Activated gamma-delta T cell treated with Interleukin-2 at 50 U/mL for 16 hours (primary cell): ENCODE results near the gene CCT6A.
A peak's percentile ranks its signal among the peaks of the same experiment; 100 is the strongest.
"Not testable (repeated sequence)": the region's sequence is repeated elsewhere in the genome, so short reads cannot be mapped to it uniquely, and the experiment has no call there.

Source experiments
- DNase-seq: peaks from one replicate; pipeline ENCODE4 v3.0.0-alpha.2; 2020

CCT6A gene

DNA sequence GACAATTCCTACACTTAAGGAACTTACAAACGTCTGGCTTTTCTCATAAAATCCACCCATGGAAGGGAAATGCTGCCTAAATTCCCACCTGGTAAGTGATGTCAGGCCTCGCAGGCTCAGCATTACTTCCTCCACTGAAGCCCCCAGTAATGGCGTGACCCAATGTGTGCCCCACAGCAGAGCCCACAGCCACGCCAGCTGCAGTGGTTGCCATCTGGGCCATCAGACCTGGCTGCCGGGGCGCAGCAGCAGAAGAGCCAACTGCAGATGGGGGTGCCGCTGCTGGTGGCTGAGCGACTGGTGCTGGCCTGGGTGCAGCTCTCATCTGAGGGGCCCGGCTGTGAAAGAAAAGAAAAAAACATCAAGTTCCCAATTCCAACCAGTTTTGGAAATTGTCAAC lies 52.6 kb downstream of the CCT6A start:
- DNase-seq, result not testable (repeated sequence)

DNA sequence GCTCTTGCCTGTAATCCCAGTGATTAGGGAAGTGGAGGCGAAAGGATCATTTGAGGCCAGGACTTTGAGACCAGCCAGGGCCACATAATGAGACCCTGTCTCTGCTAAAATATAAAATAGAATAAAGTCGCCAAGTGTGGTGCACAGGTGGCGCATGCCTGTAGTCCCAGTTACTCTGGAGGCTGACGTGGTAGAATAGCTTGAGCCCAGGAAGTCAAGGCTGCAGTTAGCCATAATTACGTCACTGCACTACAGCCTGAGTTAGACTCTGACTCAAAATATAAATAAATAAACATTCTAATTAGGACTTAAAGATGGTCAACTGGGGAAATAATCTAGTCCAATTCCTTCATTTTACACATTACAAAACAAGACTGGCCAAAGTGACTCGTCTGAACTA lies 53.9 kb downstream of the CCT6A start:
- no peak for DNase-seq

DNA sequence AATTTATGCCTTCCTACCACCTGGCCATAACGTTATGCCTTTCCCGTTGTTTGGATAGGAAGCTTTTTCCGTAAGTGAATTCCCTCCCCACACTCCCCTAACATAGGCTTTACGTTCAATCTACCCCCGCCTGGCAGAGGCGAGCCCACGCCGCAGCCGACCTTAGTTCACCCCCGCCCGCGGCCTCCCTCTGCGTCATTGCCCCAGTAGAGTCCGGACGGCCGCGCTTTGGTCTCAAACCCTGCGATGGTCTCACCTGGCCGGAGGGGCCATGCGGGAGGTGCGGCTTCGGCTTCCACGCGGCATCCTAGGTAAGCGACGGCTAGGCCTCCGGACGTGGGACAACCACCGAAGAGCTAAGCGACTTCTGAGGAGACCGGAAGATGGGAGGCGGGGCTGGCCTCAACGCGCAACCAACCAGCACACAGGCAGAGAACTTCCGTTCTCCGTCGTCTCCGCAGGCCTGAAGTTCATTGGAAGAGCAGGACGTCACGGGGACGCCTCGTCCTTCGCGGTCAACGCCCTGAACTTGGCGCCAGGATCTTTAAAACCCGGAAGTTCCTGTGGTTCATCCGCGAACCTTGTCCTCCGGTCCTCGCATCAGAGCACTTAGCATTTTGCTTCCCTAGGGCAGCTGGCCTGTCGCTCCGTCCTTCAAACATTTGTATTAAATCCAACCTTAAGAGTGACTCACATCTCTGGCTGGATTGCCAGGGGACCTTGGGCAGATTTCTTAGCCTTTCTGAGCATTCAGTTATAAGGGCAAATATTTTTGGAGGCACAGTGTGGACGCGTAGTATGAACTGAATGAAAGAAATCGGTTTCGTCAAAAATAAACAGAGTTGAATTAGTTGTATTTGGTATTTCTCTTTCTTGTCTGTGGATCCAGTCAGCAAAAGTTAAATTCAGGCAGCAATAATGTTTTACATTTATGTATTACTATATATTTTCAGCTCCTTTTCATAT lies 54.8 kb downstream of the CCT6A start, which contains the start of gene CHCHD2:
CHCHD2 (minus strand) TSS at position 369 of the 966 bp plus-strand sequence; CDS start at position 306, 63 bp downstream.
- peak; percentile 91 for DNase-seq

- no peak for DNase-seq
Measured at GRCh38 chr7:56107954-56108258, 56.3 kb downstream of the CCT6A start.

- DNase-seq, result no peak
Measured at GRCh38 chr7:56110611-56111010, 59.0 kb downstream of the CCT6A start.

DNA sequence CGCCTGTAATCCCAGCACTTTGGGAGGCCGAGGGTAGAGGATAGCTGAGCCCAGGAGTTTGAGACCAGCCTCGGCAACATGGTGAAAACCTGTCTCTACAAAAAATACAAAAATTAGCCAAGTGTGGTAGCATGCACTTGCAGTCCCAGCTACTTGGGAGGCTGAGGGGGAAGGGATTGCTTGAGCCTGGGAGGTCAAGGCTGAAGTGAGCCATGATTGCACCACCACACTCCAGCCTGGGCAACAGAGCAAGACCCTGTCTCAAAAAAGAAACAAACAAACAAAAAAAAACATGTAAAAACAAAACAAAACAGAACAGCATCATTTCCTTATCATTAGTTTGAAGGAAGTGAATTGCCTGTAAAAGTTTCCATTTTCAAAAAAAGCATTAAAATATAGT lies 60.7 kb downstream of the CCT6A start:
- DNase-seq, result not testable (repeated sequence)
